ENCODE measurements around the gene EYS. TPM values are rescaled to one million over a fixed set of nuclear protein-coding genes. Genes with fewer than 3 reads are reported as not detected.

The EYS gene
- total RNA-seq, 1 experiment from 2014 or later = not detected

DNA sequence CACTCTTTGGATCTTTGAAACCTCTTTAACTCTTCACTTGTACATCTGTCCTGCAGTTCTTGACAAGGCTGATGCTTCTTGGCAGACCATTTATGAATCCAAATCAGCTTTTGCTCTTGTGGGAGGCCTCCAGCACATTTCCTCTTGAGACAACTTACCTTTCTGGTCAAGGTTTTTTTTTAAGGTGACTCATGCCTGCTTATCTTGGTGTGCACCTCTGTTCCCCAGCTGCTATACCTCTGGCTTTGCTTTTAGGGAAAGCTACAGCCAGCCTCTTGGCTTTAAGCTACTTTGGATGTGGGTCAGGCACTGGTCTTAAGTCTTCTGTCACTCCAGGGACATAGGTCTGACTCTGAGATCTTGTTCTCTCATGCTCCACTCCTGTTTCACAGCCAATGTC lies 1965.0 kb downstream of the EYS start:
- H4K5ac ChIP-seq (ENCODE audit: insufficient read length, low read depth, low read length) = no peak overlapping the region
- H3K4me1 ChIP-seq (ENCODE audit: insufficient read depth, low read length) = no peaks in the 10 kb centered on the region
- H2AFZ ChIP-seq (ENCODE audit: low read length) = no peak overlapping the region
- H3K27ac Mint-ChIP-seq = no peak overlapping the region
- no peak overlapping the region for H3K14ac ChIP-seq (ENCODE audit: insufficient read depth, low read length)
- no peak overlapping the region for H3K4me3 Mint-ChIP-seq
- no peak overlapping the region for H2BK12ac ChIP-seq (ENCODE audit: insufficient read length, low read depth, low read length)
- no peak overlapping the region for H4K91ac ChIP-seq (ENCODE audit: insufficient read length, low read depth, low read length)
- H3K27ac ChIP-seq (ENCODE audit: insufficient read length, low read depth, low read length) = no peak overlapping the region
- no peak overlapping the region for H2BK20ac ChIP-seq (ENCODE audit: low read depth, low read length, poor library complexity, severe bottlenecking)
- no peak overlapping the region for H3K9ac ChIP-seq (ENCODE audit: extremely low read depth, insufficient read length, low read length)
- H3K9me3 Mint-ChIP-seq = peaks cover 2 to 4% of the 10 kb centered on the region in 2 experiments; a peak in 2 of 5 replicates
- H3K79me2 ChIP-seq (ENCODE audit: insufficient read depth, low read length) = no peaks in the 10 kb centered on the region
- no peak overlapping the region for H4K8ac ChIP-seq (replicated peaks; ENCODE audit: insufficient read length, low read depth, low read length)
- no peak overlapping the region for H2BK5ac ChIP-seq (ENCODE audit: insufficient read length, low read length)
- H2BK120ac ChIP-seq (ENCODE audit: low read depth, low read length, poor library complexity, severe bottlenecking) = no peak overlapping the region
- no peaks in the 10 kb centered on the region for H3K4me1 Mint-ChIP-seq
- TF ChIP-seq CTCF (conservative IDR thresholded peaks at IDR 0.05) = no peak
- no peaks in the 10 kb centered on the region for H3K79me1 ChIP-seq (ENCODE audit: insufficient read depth, low read depth, low read length, poor library complexity, severe bottlenecking)
- no peaks in the 10 kb centered on the region for H4K20me1 ChIP-seq (ENCODE audit: control insufficient read depth, insufficient read depth, insufficient read length)
- H3T11ph ChIP-seq (ENCODE audit: low read length) = no peak overlapping the region
- H3K4me2 ChIP-seq (ENCODE audit: insufficient read depth, insufficient read length, low read length) = no peak overlapping the region
- no peak overlapping the region for H3K18ac ChIP-seq (ENCODE audit: insufficient read length, low read depth, low read length)
- H3K23me2 ChIP-seq (ENCODE audit: insufficient read length, low read depth, low read length, poor library complexity, severe bottlenecking) = no peaks in the 10 kb centered on the region
- no peaks in the 10 kb centered on the region for H3K9me3 ChIP-seq (ENCODE audit: control insufficient read depth, low read depth, low read length)
- H3K27me3 ChIP-seq (ENCODE audit: insufficient read depth, low read length) = no peaks in the 10 kb centered on the region
- no peak for DNase-seq
- no peaks in the 10 kb centered on the region for H3K36me3 Mint-ChIP-seq (ENCODE audit: insufficient read depth in 1 of 3, low read depth in 3 of 3)
- H3K4ac ChIP-seq (ENCODE audit: low read depth, low read length) = no peak overlapping the region
- no peak overlapping the region for H3K56ac ChIP-seq (ENCODE audit: insufficient read length, low read depth, low read length)
- no peak overlapping the region for H2AK5ac ChIP-seq (ENCODE audit: insufficient read length, low read length)
- no peak overlapping the region for H2BK15ac ChIP-seq (ENCODE audit: low read depth, low read length)
- H3K27me3 Mint-ChIP-seq (ENCODE audit: low read depth) = no peaks in the 10 kb centered on the region; the same call in 1 of the 2 replicates
- H3K23ac ChIP-seq (ENCODE audit: insufficient read length, low read depth, low read length) = no peak overlapping the region
